RPMI7951 (cell line): Measurements from ENCODE around the gene KCNQ1. TPM values are rescaled to one million over a fixed set of nuclear protein-coding genes. Genes with fewer than 3 reads are reported as not detected.

Experiments used
- DNase-seq: peaks from one replicate; pipeline ENCODE4 v3.0.0-alpha.2; 2012; ENCODE audit warnings: low read depth
- total RNA-seq: library from RNA; depleted of rRNA; stranded (reverse); fragments of >200 nt; shearing (Covaris generic); gene quantifications from 2 replicates; pipeline ENCODE4 v1.2.3, GENCODE V29; 2014

The KCNQ1 gene
- total RNA-seq, 1 experiment from 2014 or later, result not detected

- no peak for DNase-seq
Measured at GRCh38 chr11:2521733-2522630, 77.2 kb downstream of the KCNQ1 start.

GRCh38 chr11:2522631-2523255 lies 77.9 kb downstream of the KCNQ1 start:
- no peak for DNase-seq

GRCh38 chr11:2523821-2524391 lies 79.1 kb downstream of the KCNQ1 start:
- no peak for DNase-seq

- DNase-seq, result no peak
Measured at GRCh38 chr11:2524446-2525165, 79.8 kb downstream of the KCNQ1 start.

GRCh38 chr11:2525166-2525861 lies 80.5 kb downstream of the KCNQ1 start:
- DNase-seq, result no peak

GRCh38 chr11:2525941-2526807 lies 81.4 kb downstream of the KCNQ1 start:
- DNase-seq, result no peak

- DNase-seq, result peak; percentile 14
Measured at GRCh38 chr11:2526808-2527381, 82.1 kb downstream of the KCNQ1 start.

GRCh38 chr11:2527621-2528291 lies 82.9 kb downstream of the KCNQ1 start:
- DNase-seq, result no peak

GRCh38 chr11:2528301-2529050 lies 83.7 kb downstream of the KCNQ1 start:
- no peak for DNase-seq

- no peak for DNase-seq
Measured at GRCh38 chr11:2529173-2529572, 84.4 kb downstream of the KCNQ1 start.

- no peak for DNase-seq
Measured at GRCh38 chr11:2529636-2530035, 84.8 kb downstream of the KCNQ1 start.

- DNase-seq, result no peak
Measured at GRCh38 chr11:2530131-2530854, 85.5 kb downstream of the KCNQ1 start.

GRCh38 chr11:2530855-2531200 lies 86.0 kb downstream of the KCNQ1 start:
- no peak for DNase-seq

GRCh38 chr11:2531277-2531986 lies 86.6 kb downstream of the KCNQ1 start:
- peak; percentile 31 for DNase-seq

GRCh38 chr11:2531987-2532703 lies 87.3 kb downstream of the KCNQ1 start:
- no peak for DNase-seq

- DNase-seq, result peak; percentile 68
Measured at GRCh38 chr11:2532704-2533586, 88.1 kb downstream of the KCNQ1 start.
